Testis (tissue), 2 donors: Measurements from ENCODE around the gene RPTOR.

Experiments used
- POLR2A ChIP-seq: fragments of 450-650 bp; IDR thresholded peaks from one replicate; pipeline ENCODE4 v1.6.1; 2017; ENCODE audit warnings: antibody characterized with exemption, mild to moderate bottlenecking, moderate library complexity
- TF ChIP-seq, protein P1 (sequence below), 3 experiments: fragments of 450-650 bp in 2 of 3; fragments of 200-600 bp in 1 of 3; sonication (generic) in 1 of 3; IDR thresholded peaks; one replicate each; pipeline ENCODE4 v1.5.1; 2016 to 2019; ENCODE audit warnings: antibody characterized with exemption in 3 of 3, mild to moderate bottlenecking in 2 of 3, moderate library complexity in 1 of 3

DNA sequence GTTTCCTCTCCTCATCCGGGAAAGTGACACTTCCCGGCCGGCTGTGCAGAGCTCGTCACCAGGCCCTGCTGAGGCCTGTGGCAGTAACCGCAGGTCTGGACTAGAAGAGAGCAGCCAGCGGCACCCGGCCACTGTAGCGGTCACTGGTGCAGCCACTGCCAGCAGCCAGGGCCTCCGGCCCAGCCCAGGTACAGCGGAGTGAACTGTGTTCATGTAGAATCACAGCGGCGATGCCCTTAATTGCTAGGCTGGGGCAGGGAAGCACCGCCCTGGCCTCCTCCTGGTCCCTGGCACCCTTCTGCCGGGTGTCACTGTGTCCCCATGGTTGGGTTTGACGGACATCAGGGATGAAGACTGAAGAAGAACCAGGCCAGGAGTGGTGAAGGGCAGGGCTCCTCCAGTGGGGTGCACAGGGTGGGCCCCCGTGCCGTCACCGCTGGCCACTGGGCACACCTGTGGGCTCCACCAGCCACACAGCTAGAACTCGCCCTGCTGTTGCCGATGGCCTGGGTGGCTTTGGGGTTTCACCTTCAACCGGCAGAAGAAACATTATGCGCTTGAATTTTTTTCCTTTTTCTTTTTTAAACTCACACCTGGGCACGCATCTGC, 281.8 kb downstream of the RPTOR start:
- TF ChIP-seq, protein P1, sequence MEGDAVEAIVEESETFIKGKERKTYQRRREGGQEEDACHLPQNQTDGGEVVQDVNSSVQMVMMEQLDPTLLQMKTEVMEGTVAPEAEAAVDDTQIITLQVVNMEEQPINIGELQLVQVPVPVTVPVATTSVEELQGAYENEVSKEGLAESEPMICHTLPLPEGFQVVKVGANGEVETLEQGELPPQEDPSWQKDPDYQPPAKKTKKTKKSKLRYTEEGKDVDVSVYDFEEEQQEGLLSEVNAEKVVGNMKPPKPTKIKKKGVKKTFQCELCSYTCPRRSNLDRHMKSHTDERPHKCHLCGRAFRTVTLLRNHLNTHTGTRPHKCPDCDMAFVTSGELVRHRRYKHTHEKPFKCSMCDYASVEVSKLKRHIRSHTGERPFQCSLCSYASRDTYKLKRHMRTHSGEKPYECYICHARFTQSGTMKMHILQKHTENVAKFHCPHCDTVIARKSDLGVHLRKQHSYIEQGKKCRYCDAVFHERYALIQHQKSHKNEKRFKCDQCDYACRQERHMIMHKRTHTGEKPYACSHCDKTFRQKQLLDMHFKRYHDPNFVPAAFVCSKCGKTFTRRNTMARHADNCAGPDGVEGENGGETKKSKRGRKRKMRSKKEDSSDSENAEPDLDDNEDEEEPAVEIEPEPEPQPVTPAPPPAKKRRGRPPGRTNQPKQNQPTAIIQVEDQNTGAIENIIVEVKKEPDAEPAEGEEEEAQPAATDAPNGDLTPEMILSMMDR (IDR thresholded peaks at IDR 0.05): no peak
- TF ChIP-seq POLR2A: no peak
